HCT116 (cell line): ENCODE measurements around the gene SNORC.

ENCODE experiments used
- EZH2 ChIP-seq: fragments of 200-600 bp; sonication (generic); IDR thresholded peaks from 2 replicates; pipeline ENCODE4 v1.6.1; 2017; ENCODE audit warnings: antibody characterized with exemption, mixed run types
- EZH2phosphoT487 ChIP-seq: fragments of 200-600 bp; IDR thresholded peaks from 2 replicates; pipeline ENCODE4 v1.6.1; 2018; ENCODE audit warnings: antibody characterized with exemption, borderline replicate concordance
- POLR2A ChIP-seq: IDR thresholded peaks from 2 replicates; pipeline ENCODE4 v1.7.0; 2011; ENCODE audit warnings: borderline replicate concordance; ENCODE audit not compliant: insufficient read depth, insufficient read length; ENCODE audit errors: extremely low read depth
- POLR2AphosphoS5 ChIP-seq: IDR thresholded peaks from 2 replicates; pipeline ENCODE4 v1.6.1; 2011; ENCODE audit warnings: mild to moderate bottlenecking, low read depth, low read length, moderate library complexity
- RAD21 ChIP-seq: IDR thresholded peaks from 2 replicates; pipeline ENCODE4 v1.6.1; 2012; ENCODE audit warnings: low read depth, mild to moderate bottlenecking
- SIN3A ChIP-seq: IDR thresholded peaks from 2 replicates; pipeline ENCODE4 v1.6.1; 2012; ENCODE audit warnings: low read depth
- TF ChIP-seq, protein P1 (sequence below), 3 experiments: fragments of 200-600 bp in 1 of 3; sonication (generic) in 1 of 3; IDR thresholded peaks in 2 of 3; conservative IDR thresholded peaks in 1 of 3; 2 replicates each; pipeline ENCODE4 v1.5.1; 2012 to 2017; ENCODE audit warnings: low read depth in 2 of 3, low read length in 2 of 3, antibody characterized with exemption in 1 of 3, borderline replicate concordance in 1 of 3, control low read depth in 1 of 3, mild to moderate bottlenecking in 1 of 3, mixed read lengths in 1 of 3, mixed run types in 1 of 3, moderate library complexity in 1 of 3; ENCODE audit not compliant: insufficient read depth in 1 of 3
- TF ChIP-seq, protein P2 (sequence below): IDR thresholded peaks from 2 replicates; pipeline ENCODE4 v1.6.1; 2012

DNA sequence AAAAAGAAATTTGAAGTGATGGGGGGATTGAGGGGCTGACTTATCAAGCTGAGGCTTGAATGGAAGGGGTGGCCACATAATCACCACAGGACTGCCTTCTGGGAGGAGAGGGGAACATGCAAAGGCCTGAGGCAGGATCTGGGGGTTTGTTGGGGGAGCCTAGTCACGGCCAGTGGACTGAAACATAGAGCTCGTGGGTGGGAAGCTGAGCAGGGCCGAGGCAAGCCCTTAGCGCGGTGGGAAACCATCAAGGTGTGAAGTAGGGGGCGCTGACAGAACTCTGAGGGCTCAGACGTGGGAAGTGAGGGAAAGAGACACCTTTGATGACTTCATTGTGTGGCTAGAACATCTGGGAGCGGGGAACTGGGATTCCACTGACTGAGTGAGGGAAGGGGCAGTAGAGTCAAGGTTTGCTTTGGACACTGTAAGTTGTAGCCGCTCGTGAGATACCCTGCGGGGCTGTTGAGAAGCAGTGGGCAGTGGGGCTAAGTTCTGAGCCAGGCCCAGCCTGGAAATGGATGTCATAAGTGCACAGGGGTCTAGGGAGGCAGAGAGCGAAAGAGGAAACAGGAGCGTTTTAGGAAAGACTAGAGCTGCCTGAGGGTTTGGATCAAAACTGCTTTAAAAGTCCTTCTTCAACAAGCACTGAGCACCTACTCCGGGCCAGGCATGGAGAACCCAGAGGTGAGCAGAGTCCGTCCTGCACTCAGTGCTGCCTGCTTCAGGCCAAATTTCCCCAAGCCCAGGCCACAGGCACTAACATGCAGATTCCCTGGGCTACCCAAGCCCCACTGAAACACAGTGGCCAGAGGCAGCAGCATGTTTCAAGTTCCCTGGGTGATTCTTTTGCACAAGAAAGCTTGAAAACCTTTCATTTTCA lies 686 bp upstream of the SNORC start:
- TF ChIP-seq, protein P1, sequence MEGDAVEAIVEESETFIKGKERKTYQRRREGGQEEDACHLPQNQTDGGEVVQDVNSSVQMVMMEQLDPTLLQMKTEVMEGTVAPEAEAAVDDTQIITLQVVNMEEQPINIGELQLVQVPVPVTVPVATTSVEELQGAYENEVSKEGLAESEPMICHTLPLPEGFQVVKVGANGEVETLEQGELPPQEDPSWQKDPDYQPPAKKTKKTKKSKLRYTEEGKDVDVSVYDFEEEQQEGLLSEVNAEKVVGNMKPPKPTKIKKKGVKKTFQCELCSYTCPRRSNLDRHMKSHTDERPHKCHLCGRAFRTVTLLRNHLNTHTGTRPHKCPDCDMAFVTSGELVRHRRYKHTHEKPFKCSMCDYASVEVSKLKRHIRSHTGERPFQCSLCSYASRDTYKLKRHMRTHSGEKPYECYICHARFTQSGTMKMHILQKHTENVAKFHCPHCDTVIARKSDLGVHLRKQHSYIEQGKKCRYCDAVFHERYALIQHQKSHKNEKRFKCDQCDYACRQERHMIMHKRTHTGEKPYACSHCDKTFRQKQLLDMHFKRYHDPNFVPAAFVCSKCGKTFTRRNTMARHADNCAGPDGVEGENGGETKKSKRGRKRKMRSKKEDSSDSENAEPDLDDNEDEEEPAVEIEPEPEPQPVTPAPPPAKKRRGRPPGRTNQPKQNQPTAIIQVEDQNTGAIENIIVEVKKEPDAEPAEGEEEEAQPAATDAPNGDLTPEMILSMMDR (IDR thresholded peaks at IDR 0.05 in 2 of 3, conservative IDR thresholded peaks at IDR 0.05 in 1 of 3; ENCODE audit: borderline replicate concordance in 1 of 3, insufficient read depth in 1 of 3, low read depth in 2 of 3, low read length in 2 of 3): no peak
- TF ChIP-seq EZH2 (no peak), EZH2phosphoT487 (no peak), RAD21 (no peak; the same call in 1 of the 2 replicates), POLR2A (no peak), POLR2AphosphoS5 (no peak), SIN3A (no peak)
- TF ChIP-seq, protein P2, sequence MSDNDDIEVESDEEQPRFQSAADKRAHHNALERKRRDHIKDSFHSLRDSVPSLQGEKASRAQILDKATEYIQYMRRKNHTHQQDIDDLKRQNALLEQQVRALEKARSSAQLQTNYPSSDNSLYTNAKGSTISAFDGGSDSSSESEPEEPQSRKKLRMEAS: no peak
